ENCODE data around the gene NFKBIE.

- TF ChIP-seq CTCF (IDR thresholded peaks at IDR 0.05) = no peak
- no peak for TF ChIP-seq POLR2A (IDR thresholded peaks at IDR 0.05)
Observed at GRCh38 chr6:44262467-44263353, 2.6 kb downstream of the NFKBIE start.
